GM19035 (cell line): ENCODE data around the gene THUMPD2.

Source experiments
- ATAC-seq: cut with Tn5 transposase; IDR thresholded peaks from one replicate; pipeline ENCODE4 v1.9.1; 2021; ENCODE audit not compliant: unreplicated experiment

Gene THUMPD2

GRCh38 chr2:39720970-39721369, 58.1 kb downstream of the THUMPD2 start:
- ATAC-seq = no peak

GRCh38 chr2:39719317-39719716, 59.7 kb downstream of the THUMPD2 start:
- ATAC-seq = no peak

- ATAC-seq = no peak
Observed at GRCh38 chr2:39718483-39718882, 60.6 kb downstream of the THUMPD2 start.

GRCh38 chr2:39717067-39717466, 62.0 kb downstream of the THUMPD2 start:
- no peak for ATAC-seq

- no peak for ATAC-seq
Observed at GRCh38 chr2:39715822-39716221, 63.2 kb downstream of the THUMPD2 start.

- no peak for ATAC-seq
Observed at GRCh38 chr2:39715095-39715494, 64.0 kb downstream of the THUMPD2 start.

DNA sequence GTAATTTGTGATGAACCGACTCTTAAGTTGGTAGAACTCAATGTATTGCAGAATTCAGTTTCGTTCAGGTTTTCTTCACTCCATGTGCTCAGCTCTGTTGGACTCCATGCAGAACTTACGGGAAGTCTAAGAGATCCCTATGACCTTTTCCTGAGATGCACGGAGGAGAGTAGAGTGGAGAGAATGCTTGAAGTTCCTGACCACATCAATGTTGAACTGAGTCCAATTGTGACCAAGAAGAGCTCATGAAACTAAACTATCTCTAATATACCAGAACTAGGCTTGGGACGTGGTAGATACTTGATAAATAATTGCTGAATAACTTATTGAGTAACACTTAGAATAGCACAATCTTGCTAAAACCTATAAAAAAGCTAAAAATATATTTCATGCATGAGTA, 66.1 kb downstream of the THUMPD2 start:
- no peak for ATAC-seq

DNA sequence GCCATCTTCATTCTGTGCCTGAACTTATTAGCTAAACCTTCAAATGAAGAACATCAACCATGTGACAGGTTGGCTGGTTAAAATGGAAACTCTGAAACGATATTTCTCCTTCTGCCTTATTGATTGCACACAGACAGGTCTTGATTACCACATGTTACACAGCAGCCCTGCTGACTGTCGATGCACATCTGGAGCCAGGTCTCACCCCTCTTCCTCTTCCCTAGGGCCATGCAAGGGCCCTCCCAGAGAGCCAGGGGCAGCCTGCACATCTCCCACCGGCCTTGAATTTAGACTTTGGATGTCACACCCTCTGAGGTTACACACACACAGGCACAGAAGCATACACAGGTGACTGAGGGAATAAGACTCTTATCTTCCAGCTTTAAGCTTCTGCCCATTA, 68.3 kb downstream of the THUMPD2 start:
- no peak for ATAC-seq

GRCh38 chr2:39708003-39708402, 71.1 kb downstream of the THUMPD2 start:
- ATAC-seq = no peak

DNA sequence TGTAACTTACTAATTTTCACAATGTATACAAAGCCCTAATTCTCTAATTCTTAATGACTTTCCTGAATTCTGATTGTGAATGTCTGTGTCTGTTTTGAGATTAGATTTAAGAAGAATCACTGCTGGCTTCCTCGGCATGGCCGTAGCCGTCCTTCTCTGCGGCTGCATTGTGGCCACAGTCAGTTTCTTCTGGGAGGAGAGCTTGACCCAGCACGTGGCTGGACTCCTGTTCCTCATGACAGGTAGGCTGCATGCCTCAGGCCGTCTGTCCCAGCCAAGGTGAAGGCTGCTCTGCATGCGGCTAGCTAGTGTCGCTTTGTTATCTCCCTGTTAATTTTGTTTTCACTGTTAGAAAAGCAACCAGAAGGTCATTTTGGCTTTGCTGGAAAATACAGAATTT, 72.1 kb downstream of the THUMPD2 start:
- ATAC-seq = no peak

DNA sequence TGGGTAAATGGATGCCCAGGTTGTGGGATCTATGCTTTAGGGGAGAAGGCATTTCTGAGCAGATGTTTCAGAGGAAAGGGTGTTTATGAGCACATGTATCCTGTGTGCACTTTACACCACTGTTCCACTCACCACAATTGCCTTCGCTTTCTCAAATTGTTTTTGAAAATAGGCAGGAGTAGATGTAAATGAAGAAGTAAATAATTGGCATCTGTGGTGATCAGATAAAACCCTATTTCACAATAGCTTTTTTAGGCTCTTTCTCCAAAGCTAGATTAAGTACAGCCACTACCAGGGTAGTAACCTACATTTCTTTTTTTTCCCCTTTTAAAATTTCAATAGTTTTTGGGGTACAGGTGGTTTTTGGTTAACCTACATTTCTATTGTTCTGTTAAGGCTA, 72.7 kb downstream of the THUMPD2 start:
- ATAC-seq = no peak

GRCh38 chr2:39705638-39706037, 73.4 kb downstream of the THUMPD2 start:
- no peak for ATAC-seq

DNA sequence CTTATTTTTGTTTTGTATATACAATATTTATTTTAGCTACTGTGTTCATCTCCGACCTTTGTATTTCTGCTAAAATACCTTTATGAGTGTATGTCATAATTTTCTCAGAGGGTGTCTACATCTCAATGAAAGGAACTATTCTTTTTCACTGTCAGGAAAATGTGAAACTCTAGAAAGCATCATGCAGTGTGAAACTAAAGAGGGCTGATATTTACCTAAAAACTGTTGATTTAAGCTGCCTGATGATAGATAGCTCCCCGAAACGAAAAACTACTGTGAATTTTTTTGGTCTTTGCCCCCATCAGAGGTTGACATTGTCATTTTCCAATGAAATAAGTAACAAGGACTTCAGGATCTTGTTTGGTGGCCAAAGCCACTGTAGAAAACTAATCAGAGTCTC, 74.5 kb downstream of the THUMPD2 start:
- ATAC-seq = no peak

DNA sequence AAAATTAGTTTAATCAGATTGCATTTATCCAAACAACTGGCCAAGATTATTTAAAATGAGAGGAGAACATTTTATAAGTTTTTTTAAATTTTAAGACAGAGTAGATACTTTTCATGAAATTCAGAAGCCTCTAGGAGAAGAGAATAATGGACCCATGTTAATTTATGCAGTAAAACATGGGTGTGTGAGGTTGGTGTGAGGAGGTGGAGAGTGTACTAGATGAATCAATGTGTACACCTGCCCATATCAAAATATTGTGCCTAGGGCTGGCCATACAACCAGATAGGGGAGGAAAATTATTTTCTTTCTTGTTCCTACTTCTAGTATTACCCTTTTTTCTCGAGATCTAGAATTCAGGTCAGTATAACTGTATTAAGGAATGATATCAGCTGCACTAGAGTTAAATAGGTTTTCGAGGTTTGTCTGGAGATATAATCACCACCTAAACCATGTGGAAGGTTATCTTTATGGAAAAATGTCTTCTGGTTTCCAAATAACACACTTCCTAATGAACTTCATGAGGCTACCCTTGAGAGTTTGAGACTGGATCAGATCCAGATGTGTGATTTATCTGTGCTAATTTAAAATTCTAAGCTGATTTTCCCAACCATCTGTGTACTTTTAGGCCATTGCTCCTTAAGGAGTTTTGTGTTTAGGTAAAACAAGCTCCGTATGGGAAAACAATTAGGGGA, 75.7 kb downstream of the THUMPD2 start:
- ATAC-seq = no peak

DNA sequence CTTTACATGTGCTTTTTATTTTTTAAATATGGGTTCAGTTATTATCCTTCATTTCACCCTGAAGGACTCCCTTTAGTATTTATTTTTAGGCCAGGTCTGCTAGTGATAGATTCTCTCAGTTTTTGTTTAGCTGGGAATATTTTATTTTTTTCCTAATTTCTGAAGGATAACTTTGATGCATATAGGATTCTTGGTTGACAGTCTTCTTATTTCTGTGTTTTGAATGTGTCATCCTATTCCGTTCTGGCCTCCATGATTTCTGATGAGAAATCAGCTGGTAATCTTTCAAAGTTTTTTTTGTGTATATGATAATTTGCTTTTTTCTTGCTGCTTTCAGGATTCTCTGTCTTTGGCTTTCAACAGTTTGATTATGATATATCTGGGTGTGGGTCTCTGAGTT, 77.9 kb downstream of the THUMPD2 start:
- ATAC-seq = no peak

DNA sequence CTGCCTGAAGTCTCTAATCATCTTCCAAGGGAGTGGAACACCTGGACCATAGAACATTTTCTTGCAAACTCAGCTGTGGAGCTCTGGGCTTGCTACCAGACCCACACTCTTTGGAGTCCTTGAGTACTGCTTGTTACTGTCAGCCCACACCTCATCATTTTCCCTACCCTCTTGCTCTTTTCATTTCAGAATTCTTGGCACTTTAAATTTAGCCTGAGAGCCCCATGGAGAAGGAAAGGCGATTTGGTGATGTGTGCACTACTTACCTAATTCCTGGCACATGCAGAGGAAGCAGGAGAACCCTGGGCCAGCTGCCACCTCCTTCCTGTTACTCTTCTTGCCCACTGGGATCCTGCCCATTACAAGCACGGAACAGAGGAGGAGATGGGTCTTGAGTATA, 81.6 kb downstream of the THUMPD2 start:
- ATAC-seq = no peak

GRCh38 chr2:39696838-39697237, 82.2 kb downstream of the THUMPD2 start:
- ATAC-seq = no peak

DNA sequence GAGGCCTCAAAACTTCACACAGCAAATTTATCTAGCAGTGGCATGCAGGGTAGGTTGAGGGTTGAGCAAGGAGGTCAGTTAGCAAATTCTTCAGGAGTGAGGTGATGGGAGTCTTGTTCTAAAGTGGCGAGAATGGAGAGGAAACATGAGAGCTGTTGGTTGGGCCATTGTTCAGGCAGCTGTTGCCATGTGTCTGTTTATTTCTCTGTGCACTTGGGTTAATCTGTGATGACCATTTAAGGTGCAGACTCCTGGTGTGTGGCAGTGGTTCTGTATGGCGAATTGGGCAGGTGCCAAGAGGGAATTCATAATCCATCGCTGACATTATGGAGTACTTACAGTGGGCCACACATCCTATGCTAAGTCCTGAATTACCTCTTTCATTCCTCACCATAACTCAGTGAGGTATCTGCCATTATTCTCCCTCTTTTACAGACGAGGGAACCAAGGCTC, 82.9 kb downstream of the THUMPD2 start:
- no peak for ATAC-seq

- no peak for ATAC-seq
Observed at GRCh38 chr2:39693245-39693644, 85.8 kb downstream of the THUMPD2 start.

DNA sequence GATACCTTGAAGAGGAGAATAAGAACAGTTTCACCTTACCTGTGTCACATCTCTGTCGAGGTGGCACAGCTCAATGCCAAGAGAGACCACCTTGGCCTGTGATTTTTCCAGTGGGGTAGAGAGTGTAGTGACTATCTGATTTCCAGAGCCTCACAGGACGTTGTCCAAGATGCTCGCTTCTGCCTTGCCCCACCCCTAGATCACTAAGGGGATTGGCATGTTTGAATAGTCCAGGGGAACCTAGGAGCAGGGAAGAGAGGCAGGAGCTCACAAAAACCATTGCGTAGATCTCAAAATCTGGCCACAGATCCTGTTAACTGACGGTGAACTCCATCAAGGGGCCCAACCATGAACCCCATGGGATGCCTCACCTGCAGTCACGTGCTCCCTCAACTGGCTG, 89.2 kb downstream of the THUMPD2 start:
- ATAC-seq = no peak

DNA sequence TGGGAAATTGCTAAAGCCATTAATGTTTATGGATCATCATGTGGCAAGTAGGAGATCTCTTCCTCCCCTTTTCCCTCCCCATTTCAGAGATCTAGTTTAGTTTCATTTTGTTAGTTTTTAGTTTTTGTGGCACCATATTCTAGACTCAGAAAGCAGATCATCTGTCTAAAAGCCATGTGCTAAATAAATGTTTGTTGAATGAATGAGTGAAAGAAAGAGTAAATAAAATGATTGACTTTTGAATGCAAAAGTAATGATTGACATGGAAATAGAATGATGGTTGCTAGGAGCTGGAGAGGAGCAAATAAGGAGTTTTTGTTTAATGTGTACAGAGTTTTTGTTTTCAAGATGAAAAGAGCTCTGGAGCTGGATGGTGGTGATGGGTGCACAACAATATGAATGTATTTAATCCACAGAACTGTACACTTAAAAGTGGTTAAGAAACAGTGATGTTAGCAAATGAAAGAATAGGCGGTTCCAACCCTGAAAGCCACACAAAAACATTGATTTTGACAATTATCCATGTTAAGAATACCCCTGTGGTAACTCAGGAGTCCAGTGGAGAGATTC, 89.7 kb downstream of the THUMPD2 start:
- no peak for ATAC-seq

GRCh38 chr2:39688181-39688580, 90.9 kb downstream of the THUMPD2 start:
- no peak for ATAC-seq

DNA sequence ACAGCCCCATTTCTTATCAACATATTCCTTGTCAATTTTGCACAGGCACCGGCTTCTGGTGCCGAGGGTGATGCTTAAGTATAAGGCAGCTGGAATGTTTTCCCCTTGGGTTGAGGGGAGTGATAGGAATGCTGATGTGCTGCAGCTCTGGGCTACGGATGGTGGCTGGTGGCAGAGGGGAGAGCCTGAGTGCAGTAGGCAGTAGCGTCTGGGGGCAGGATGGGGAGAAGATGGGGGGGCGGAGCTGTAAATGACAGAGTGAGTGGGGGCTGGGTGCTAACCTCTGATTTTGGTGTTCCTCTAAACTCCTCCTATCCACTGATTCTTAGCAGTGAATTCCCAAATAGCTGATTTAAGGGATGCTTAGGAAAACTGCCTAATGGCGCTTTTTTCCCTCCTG, 92.6 kb downstream of the THUMPD2 start:
- no peak for ATAC-seq
